Right atrium auricular region (tissue), 2 donors: ENCODE measurements around the gene SLC25A34. TPM values are rescaled to one million over a fixed set of nuclear protein-coding genes. Genes with fewer than 3 reads are reported as not detected.

Experiments used
- DNase-seq: peaks from one replicate; pipeline ENCODE4 v3.0.0-alpha.2; 2019; ENCODE audit warnings: low spot score
- H3K27ac ChIP-seq, 2 donors: fragments of 200-600 bp; sonication (generic); 1 replicate in 1 of 2; 2 replicates in 1 of 2; pipeline ENCODE4 v1.5.1; 2016 to 2019
- H3K27me3 ChIP-seq, 2 donors: fragments of 200-600 bp; sonication (generic); one replicate each; pipeline versions ENCODE4 v1.5.1 to v1.6.0; 2017 to 2019
- H3K36me3 ChIP-seq: fragments of 200-600 bp; sonication (generic); one replicate; pipeline ENCODE4 v1.5.1; 2016
- H3K4me1 ChIP-seq, 2 donors: fragments of 200-600 bp; sonication (generic); one replicate each; pipeline versions ENCODE4 v1.5.1 to v1.6.0; 2017 to 2019
- H3K4me3 ChIP-seq, 2 donors: fragments of 200-600 bp; sonication (generic); 1 replicate in 1 of 2; 2 replicates in 1 of 2; pipeline ENCODE4 v1.5.1; 2017 to 2019; ENCODE audit warnings: mild to moderate bottlenecking in 1 of 2, moderate library complexity in 1 of 2
- H3K9me3 ChIP-seq, 2 donors: fragments of 200-600 bp; sonication (generic); one replicate each; pipeline ENCODE4 v1.5.1; 2019
- total RNA-seq, 2 donors: library from RNA; depleted of rRNA; stranded (reverse); fragments of >200 nt; gene quantifications; one replicate each; pipeline ENCODE4 v1.1.0, GENCODE V29; 2016
- TF ChIP-seq, protein P1 (sequence below), 2 donors: fragments of 200-600 bp; sonication (generic); IDR thresholded peaks; one replicate each; pipeline ENCODE4 v1.5.1; 2019; ENCODE audit warnings: antibody characterized with exemption in 2 of 2

Gene SLC25A34
- total RNA-seq, 2 donors from 2014 or later, result 4.2 to 16.1 TPM

DNA sequence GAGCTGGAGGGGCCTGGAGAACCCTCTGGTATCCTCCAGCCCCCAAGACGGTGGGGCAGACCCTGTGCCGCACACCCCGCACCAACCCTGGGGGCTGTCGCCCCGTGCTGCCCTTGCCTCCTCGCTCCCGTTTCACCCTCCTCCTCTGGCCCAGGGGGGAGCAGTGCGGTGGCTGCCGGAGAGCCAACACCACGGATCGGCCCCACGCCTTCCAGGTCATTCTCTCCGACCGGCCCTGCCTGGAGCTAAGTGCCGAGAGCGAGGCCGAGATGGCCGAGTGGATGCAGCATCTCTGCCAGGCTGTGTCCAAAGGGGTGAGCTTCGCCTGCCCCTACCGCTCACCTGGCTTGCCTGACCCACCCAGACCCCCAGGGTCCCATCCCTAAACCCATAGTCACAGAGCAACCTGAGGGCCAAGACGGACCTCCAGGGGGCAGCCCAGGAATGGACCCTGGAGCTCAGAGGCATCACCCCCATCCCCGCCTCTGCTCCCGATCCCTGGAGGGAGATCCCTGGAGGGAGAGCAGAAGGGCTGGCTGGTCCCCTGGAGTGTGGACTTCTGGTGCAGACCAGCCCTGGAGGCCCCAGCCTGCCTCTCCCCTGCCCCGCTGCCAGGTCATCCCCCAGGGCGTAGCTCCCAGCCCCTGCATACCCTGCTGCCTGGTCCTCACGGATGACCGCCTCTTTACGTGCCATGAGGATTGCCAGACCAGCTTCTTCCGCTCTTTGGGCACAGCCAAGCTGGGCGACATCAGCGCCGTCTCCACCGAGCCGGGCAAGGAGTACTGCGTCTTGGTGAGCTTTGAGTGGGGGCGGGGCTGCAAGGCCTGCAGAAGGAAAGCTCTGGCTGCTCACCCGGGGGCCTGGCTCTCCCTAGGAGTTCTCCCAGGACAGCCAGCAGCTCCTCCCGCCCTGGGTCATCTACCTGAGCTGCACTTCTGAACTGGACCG lies 4.0 kb upstream of the SLC25A34 start:
- TF ChIP-seq, protein P1, sequence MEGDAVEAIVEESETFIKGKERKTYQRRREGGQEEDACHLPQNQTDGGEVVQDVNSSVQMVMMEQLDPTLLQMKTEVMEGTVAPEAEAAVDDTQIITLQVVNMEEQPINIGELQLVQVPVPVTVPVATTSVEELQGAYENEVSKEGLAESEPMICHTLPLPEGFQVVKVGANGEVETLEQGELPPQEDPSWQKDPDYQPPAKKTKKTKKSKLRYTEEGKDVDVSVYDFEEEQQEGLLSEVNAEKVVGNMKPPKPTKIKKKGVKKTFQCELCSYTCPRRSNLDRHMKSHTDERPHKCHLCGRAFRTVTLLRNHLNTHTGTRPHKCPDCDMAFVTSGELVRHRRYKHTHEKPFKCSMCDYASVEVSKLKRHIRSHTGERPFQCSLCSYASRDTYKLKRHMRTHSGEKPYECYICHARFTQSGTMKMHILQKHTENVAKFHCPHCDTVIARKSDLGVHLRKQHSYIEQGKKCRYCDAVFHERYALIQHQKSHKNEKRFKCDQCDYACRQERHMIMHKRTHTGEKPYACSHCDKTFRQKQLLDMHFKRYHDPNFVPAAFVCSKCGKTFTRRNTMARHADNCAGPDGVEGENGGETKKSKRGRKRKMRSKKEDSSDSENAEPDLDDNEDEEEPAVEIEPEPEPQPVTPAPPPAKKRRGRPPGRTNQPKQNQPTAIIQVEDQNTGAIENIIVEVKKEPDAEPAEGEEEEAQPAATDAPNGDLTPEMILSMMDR (IDR thresholded peaks at IDR 0.05), result no peak
- H3K4me3 ChIP-seq, result no peak overlapping the region
- no peaks in the 10 kb centered on the region for H3K9me3 ChIP-seq
- peaks cover 0 to 33% of the 10 kb centered on the region in 2 donors for H3K4me1 ChIP-seq
- no peak overlapping the region for H3K27ac ChIP-seq
- H3K36me3 ChIP-seq, result peaks cover 82% of the 10 kb centered on the region
- no peak for DNase-seq
- no peaks in the 10 kb centered on the region for H3K27me3 ChIP-seq

DNA sequence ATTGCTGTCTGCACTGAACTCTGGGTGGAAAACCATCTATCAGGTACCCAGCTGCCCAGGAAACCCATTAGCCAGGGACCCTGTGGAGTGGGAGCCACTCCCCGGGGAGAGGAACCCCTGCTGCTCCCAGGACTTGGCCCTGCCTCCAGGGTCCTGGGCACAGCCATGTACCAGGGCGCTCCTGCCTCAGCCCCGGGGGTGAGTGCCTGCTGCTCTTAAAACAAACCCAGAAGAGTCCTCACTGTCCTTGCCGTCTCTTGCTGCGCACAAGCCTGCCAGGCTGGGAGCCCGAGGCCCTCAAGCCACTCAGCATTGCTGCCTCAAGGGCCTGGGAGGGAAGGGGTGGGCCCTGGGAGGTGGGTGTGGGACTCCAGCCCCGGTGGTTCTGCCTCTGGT lies 3.4 kb upstream of the SLC25A34 start:
- H3K4me3 ChIP-seq, result no peak overlapping the region
- peaks cover 75% of the 10 kb centered on the region for H3K36me3 ChIP-seq
- H3K4me1 ChIP-seq, result peaks cover 0 to 32% of the 10 kb centered on the region in 2 donors
- no peaks in the 10 kb centered on the region for H3K27me3 ChIP-seq
- H3K9me3 ChIP-seq, result no peaks in the 10 kb centered on the region
- DNase-seq, result no peak
- TF ChIP-seq, protein P1 (IDR thresholded peaks at IDR 0.05), result no peak
- no peak overlapping the region for H3K27ac ChIP-seq

DNA sequence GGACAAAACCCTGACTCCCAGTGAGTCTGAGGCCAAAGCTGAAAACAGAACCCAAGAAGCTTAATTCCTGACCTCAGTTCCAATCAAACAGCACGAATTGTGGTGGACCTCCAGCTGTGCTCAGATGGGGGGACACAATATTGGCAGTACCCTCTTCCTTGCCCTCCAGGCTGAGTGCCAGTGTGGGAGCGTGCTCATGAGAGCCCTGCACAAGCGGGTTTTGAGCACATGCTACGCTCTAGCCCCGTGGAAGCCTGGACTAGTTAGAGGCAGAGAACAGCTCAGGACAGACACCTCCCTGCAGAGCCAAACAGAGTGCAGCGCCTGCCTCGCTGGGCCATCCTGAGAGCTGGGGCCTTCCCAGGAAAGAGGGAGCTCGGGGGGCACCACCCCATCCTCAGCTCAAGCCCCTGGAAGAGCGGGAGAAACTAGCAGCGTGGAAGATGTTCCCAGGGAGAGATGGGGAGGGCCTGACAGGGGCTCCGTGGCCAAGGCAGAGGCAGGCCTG lies 2.8 kb upstream of the SLC25A34 start:
- H3K4me3 ChIP-seq, result no peak overlapping the region
- no peak overlapping the region for H3K27ac ChIP-seq
- no peaks in the 10 kb centered on the region for H3K9me3 ChIP-seq
- TF ChIP-seq, protein P1 (IDR thresholded peaks at IDR 0.05), result no peak
- no peak for DNase-seq
- H3K4me1 ChIP-seq, result peaks cover 0 to 34% of the 10 kb centered on the region in 2 donors
- no peaks in the 10 kb centered on the region for H3K27me3 ChIP-seq
- H3K36me3 ChIP-seq, result peaks cover 69% of the 10 kb centered on the region

DNA sequence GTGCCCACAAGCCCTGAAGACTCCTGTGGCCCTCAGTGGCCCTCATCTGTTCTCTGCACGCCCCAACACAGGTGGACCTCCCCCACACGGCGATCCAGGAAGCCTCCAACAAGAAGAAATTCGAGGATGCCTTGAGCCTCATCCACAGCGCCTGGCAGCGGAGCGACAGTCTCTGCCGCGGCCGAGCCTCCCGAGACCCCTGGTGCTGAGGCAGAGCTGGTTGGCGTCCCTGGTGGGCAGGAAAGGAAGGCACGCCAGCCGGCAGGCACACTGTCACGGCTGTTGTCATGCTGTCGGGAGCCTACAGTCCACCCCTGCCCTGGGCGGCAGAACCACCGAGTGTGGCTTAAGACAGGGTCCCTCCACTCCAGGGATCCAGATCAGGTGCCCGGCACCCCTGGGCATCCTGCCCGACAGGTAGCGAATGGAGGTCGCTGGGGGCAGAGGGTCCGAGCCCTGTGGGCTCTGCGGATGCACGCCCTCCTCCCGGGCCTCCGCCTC lies 2.3 kb upstream of the SLC25A34 start:
- Histone ChIP-seq H3K27ac (no peak overlapping the region), H3K36me3 (peaks cover 64% of the 10 kb centered on the region)
- no peak for DNase-seq

DNA sequence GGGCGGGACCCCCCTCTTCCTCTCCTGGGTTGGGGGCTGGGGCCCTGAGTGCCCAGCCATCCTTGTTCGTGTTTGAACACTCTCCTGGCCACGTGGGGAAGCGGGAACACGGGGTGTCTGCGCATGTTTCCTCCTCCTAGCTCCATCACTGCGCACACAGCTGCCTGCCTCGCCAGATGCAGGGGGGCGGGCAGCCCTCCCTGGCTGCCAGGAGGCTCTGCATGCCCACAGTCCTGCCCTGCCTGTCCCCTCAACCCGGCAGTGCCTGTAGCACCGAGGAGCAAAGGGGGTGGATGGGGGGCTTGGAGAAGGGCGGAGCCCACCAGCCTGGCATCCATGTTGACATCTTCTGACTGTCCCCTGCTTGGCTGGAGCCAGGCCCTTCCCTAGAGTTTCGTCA lies 1.8 kb upstream of the SLC25A34 start:
- Histone ChIP-seq H3K27me3 (no peaks in the 10 kb centered on the region), H3K4me3 (no peak overlapping the region), H3K9me3 (no peaks in the 10 kb centered on the region), H3K36me3 (peaks cover 59% of the 10 kb centered on the region), H3K4me1 (peaks cover 0 to 34% of the 10 kb centered on the region in 2 donors), H3K27ac (no peak overlapping the region)
- TF ChIP-seq, protein P1 (IDR thresholded peaks at IDR 0.05), result no peak
- no peak for DNase-seq

More for the DNA sequence above, 2.3 kb upstream of the SLC25A34 start:
- Histone ChIP-seq H3K4me3 (no peak overlapping the region), H3K27me3 (no peaks in the 10 kb centered on the region), H3K4me1 (peaks cover 0 to 34% of the 10 kb centered on the region in 2 donors), H3K9me3 (no peaks in the 10 kb centered on the region)
- TF ChIP-seq, protein P1 (IDR thresholded peaks at IDR 0.05), result no peak
